IMR-90 (cell line): ENCODE data around the gene RNF114. TPM values are rescaled to one million over a fixed set of nuclear protein-coding genes. Genes with fewer than 3 reads are reported as not detected.
A peak's percentile ranks its signal among the peaks of the same experiment; 100 is the strongest.

ENCODE experiments used
- ATAC-seq: fragments of 200-7000 bp; cut with Tn5 transposase; 2 replicates; pipeline ENCODE4 v1.9.1; 2020; ENCODE audit warnings: low read depth, mild to moderate bottlenecking, moderate library complexity
- BruUV-seq: library from RNA; stranded (reverse); fragments of 400-500 nt; replicated peaks from 2 replicates; lab custom pipeline; 2021; lab: Mats Ljungman, UMichigan
- CTCF ChIA-PET: fragments of 300-600 bp; formaldehyde crosslinking; extraction: SDS; loops from one replicate; lab custom pipeline; 2021; ENCODE audit warnings: antibody characterized with exemption; lab: Yijun Ruan, JAX
- POLR2A ChIA-PET: fragments of 300-600 bp; sonication (Branson Sonifier 250); formaldehyde crosslinking; loops from one replicate; lab custom pipeline; 2022; ENCODE audit warnings: antibody characterized with exemption; ENCODE audit not compliant: unreplicated experiment; lab: Charles Lee
- DNase-seq: peaks from one replicate; pipeline ENCODE4 v3.0.0; 2013
- H2AFZ ChIP-seq: replicated peaks from 2 replicates; pipeline ENCODE3; 2013; ENCODE audit warnings: low read length, mild to moderate bottlenecking; ENCODE audit not compliant: poor library complexity
- H2AK5ac ChIP-seq: 2 replicates; pipeline ENCODE4 v1.6.1; 2013; ENCODE audit warnings: low read depth, low read length, inconsistent platforms
- H2AK9ac ChIP-seq: replicated peaks from 2 replicates; pipeline ENCODE3; 2013; ENCODE audit warnings: mild to moderate bottlenecking, low read depth, low read length, moderate library complexity; ENCODE audit not compliant: poor library complexity
- H2BK120ac ChIP-seq: 2 replicates; pipeline ENCODE4 v1.6.1; 2013; ENCODE audit warnings: low read depth, low read length, inconsistent platforms
- H2BK15ac ChIP-seq: 3 replicates; pipeline ENCODE4 v1.6.1; 2013; ENCODE audit warnings: low read depth, low read length, inconsistent platforms
- H2BK20ac ChIP-seq: 2 replicates; pipeline ENCODE4 v1.6.1; 2013; ENCODE audit warnings: low read depth, mild to moderate bottlenecking, inconsistent platforms, low read length, moderate library complexity
- H2BK5ac ChIP-seq: 2 replicates; pipeline ENCODE4 v1.6.1; 2013; ENCODE audit warnings: mild to moderate bottlenecking, low read depth, low read length, inconsistent platforms; ENCODE audit not compliant: poor library complexity, severe bottlenecking
- H3K14ac ChIP-seq: replicated peaks from 2 replicates; pipeline ENCODE4 v1.6.1; 2013; ENCODE audit warnings: low read depth, low read length, inconsistent platforms
- H3K18ac ChIP-seq: 2 replicates; pipeline ENCODE4 v1.6.1; 2013; ENCODE audit warnings: low read depth, low read length, control low read depth
- H3K23ac ChIP-seq: 2 replicates; pipeline ENCODE4 v1.6.1; 2013; ENCODE audit warnings: low read depth, low read length, inconsistent platforms
- H3K27ac ChIP-seq: 2 replicates; pipeline ENCODE4 v1.5.1; 2013; ENCODE audit warnings: mild to moderate bottlenecking, control low read depth, low read length; ENCODE audit not compliant: insufficient read depth
- H3K27me3 ChIP-seq: 2 replicates; pipeline ENCODE4 v1.6.1; 2013; ENCODE audit warnings: low read length; ENCODE audit not compliant: control insufficient read depth, insufficient read depth
- H3K36me3 ChIP-seq: 2 replicates; pipeline ENCODE4 v1.6.1; 2013; ENCODE audit warnings: low read length, mixed read lengths; ENCODE audit not compliant: control insufficient read depth, insufficient read depth
- H3K4ac ChIP-seq: 2 replicates; pipeline ENCODE4 v1.6.1; 2013; ENCODE audit warnings: low read depth, low read length, inconsistent platforms
- H3K4me1 ChIP-seq: 2 replicates; pipeline ENCODE4 v1.6.1; 2013; ENCODE audit warnings: low read length, mixed read lengths; ENCODE audit not compliant: control insufficient read depth, insufficient read depth
- H3K4me2 ChIP-seq: 2 replicates; pipeline ENCODE4 v1.6.1; 2013; ENCODE audit warnings: low read depth, mild to moderate bottlenecking, control low read depth, low read length, moderate library complexity
- H3K4me3 ChIP-seq: 2 replicates; pipeline ENCODE4 v1.5.1; 2013; ENCODE audit warnings: low read depth, mild to moderate bottlenecking, control low read depth, low read length, moderate library complexity; ENCODE audit not compliant: insufficient read depth
- H3K56ac ChIP-seq: 2 replicates; pipeline ENCODE4 v1.6.1; 2013; ENCODE audit warnings: low read length, inconsistent platforms; ENCODE audit not compliant: insufficient read depth; ENCODE audit errors: extremely low read depth
- H3K79me1 ChIP-seq, 2 experiments: 2 replicates each; pipeline ENCODE4 v1.6.1; 2013; ENCODE audit warnings: low read length in 2 of 2, inconsistent platforms in 1 of 2, low read depth in 1 of 2
- H3K9ac ChIP-seq: 2 replicates; pipeline ENCODE4 v1.6.1; 2013; ENCODE audit warnings: low read depth, low read length, control low read depth
- H3K9me1 ChIP-seq: 2 replicates; pipeline ENCODE4 v1.6.1; 2013; ENCODE audit warnings: low read length, inconsistent platforms; ENCODE audit not compliant: insufficient read depth
- H3K9me3 ChIP-seq: 2 replicates; pipeline ENCODE4 v1.6.1; 2013; ENCODE audit warnings: low read length; ENCODE audit not compliant: control insufficient read depth, insufficient read depth
- H4K20me1 ChIP-seq: 2 replicates; pipeline ENCODE4 v1.6.1; 2013; ENCODE audit warnings: low read length, inconsistent platforms; ENCODE audit not compliant: insufficient read depth
- H4K5ac ChIP-seq: 2 replicates; pipeline ENCODE4 v1.6.1; 2013; ENCODE audit warnings: mild to moderate bottlenecking, low read depth, low read length, control low read depth
- H4K8ac ChIP-seq, 2 experiments: 2 replicates each; pipeline ENCODE4 v1.6.1; 2013; ENCODE audit warnings: low read depth in 2 of 2, low read length in 2 of 2, control low read depth in 1 of 2, inconsistent platforms in 1 of 2
- H4K91ac ChIP-seq: 2 replicates; pipeline ENCODE4 v1.6.1; 2013; ENCODE audit warnings: low read depth, low read length, inconsistent platforms; ENCODE audit not compliant: insufficient read depth
- SMC3 ChIP-seq: fragments of 150-350 bp; IDR thresholded peaks from 2 replicates; pipeline ENCODE4 v1.6.1; 2016; ENCODE audit warnings: low read depth, mild to moderate bottlenecking, antibody characterized with exemption, low read length, moderate library complexity
- WGBS, 2 experiments: methylation state at CpG; one replicate each; pipeline versions ENCODE4 v1.1.5 to v1.1.7; 2013; ENCODE audit warnings: missing lambda C conversion rate in 2 of 2; ENCODE audit not compliant: insufficient read length in 1 of 2; ENCODE audit errors: extremely low coverage in 2 of 2; 5-methylcytosine and 5-hydroxymethylcytosine counted together
- dilution Hi-C: fragments of 300-500 bp; cut with HindIII; formaldehyde crosslinking; loops from one replicate; pipeline ENCODE4 v1.14.3; 2018; ENCODE audit warnings: low sequenced_read_pairs; ENCODE audit not compliant: unreplicated experiment
- in situ Hi-C: fragments of 300-500 bp; cut with MboI; formaldehyde crosslinking; loops from 3 replicates; pipeline ENCODE4 v1.14.3; 2019; ENCODE audit warnings: low sequenced_read_pairs, inconsistent platforms, mixed read lengths
- intact Hi-C: fragments of 100-400 bp; cut with micrococcal nuclease; formaldehyde crosslinking; loops from 2 replicates; pipeline ENCODE4 v1.10.0; 2022
- polyA plus RNA-seq, 3 experiments: library from polyadenylated mRNA; depleted of rRNA; stranded (reverse); fragments of >200 nt; gene quantifications; 2 replicates each; pipeline ENCODE4 v1.2.3, GENCODE V29; 2012; ENCODE audit warnings: low replicate concordance in 1 of 3
- total RNA-seq: library from RNA; depleted of rRNA; stranded (reverse); fragments of >200 nt; gene quantifications from 2 replicates; pipeline ENCODE4 v1.2.3, GENCODE V29; 2012

The RNF114 gene
- total and polyA plus RNA-seq, 2 of the 4 experiments (the other 2 are of a cell fraction) = 44.6 to 62.3 TPM

GRCh38 chr20:49891476-49892110, 44.6 kb upstream of the RNF114 start:
- ChIA-PET POLR2A (no interaction called here), CTCF (no interaction called here)
- H2AFZ ChIP-seq = no peak overlapping the region
- no peak overlapping the region for H3K56ac ChIP-seq
- H3K4me1 ChIP-seq = peaks cover 29% of the 10 kb centered on the region
- no peak overlapping the region for H3K23ac ChIP-seq
- no peak overlapping the region for H2BK20ac ChIP-seq
- H3K79me1 ChIP-seq = peaks cover 0 to 4% of the 10 kb centered on the region in 2 experiments; a peak in 1 of 4 replicates
- in situ Hi-C loops (no loop called here), intact Hi-C loops (no loop called here), dilution Hi-C loops (no loop called here)
- H4K5ac ChIP-seq = no peak overlapping the region
- no peak overlapping the region for H3K4ac ChIP-seq
- no peak overlapping the region for H2AK5ac ChIP-seq
- H3K9me1 ChIP-seq = no peaks in the 10 kb centered on the region
- H3K9ac ChIP-seq = no peak overlapping the region
- H2BK120ac ChIP-seq = no peak overlapping the region
- BruUV-seq = no TSS peak
- no peak overlapping the region for H3K18ac ChIP-seq
- WGBS, 2 experiments = 96% methylated on average over 5 of the region's 13 CpGs; no CpG with 5 or more reads in 1 of the 2 experiments
- H3K4me2 ChIP-seq = no peak overlapping the region
- no peak overlapping the region for H4K91ac ChIP-seq
- H3K14ac ChIP-seq = no peak overlapping the region
- H4K20me1 ChIP-seq = 0 out of 2 replicates have a peak, but pooled peaks cover 9% of the 10 kb centered on the region
- H3K9me3 ChIP-seq = no peaks in the 10 kb centered on the region
- H2BK15ac ChIP-seq = no peak overlapping the region
- H2AK9ac ChIP-seq = no peak overlapping the region
- H3K4me3 ChIP-seq = no peak overlapping the region
- ATAC-seq (no peak), DNase-seq (peak; percentile 28)
- no peak overlapping the region for H3K27ac ChIP-seq
- peaks cover 3% of the 10 kb centered on the region; the same call in 1 of the 2 replicates for H3K36me3 ChIP-seq
- H3K27me3 ChIP-seq = no peaks in the 10 kb centered on the region
- H2BK5ac ChIP-seq = no peak overlapping the region
- H4K8ac ChIP-seq = peak overlapping the region in 1 of 2 experiments; percentile 2; a peak in 1 of 4 replicates
- no peak for TF ChIP-seq SMC3
